GM19023 (cell line): Measurements from ENCODE around the gene DSG3.

ENCODE experiments used
- ATAC-seq: cut with Tn5 transposase; IDR thresholded peaks from one replicate; pipeline ENCODE4 v1.9.1; 2021; ENCODE audit warnings: mild to moderate bottlenecking, moderate library complexity; ENCODE audit not compliant: unreplicated experiment

Gene DSG3

GRCh38 chr18:31512203-31512764 is 64.7 kb downstream of the DSG3 start:
- no peak for ATAC-seq

GRCh38 chr18:31513189-31513935 is 65.8 kb downstream of the DSG3 start:
- no peak for ATAC-seq

- no peak for ATAC-seq
Measured at GRCh38 chr18:31516437-31516836, 68.9 kb downstream of the DSG3 start.

GRCh38 chr18:31526374-31526773 is 78.8 kb downstream of the DSG3 start:
- no peak for ATAC-seq
